CD4-positive, CD25-positive, alpha-beta regulatory T cell (primary cell): Measurements from ENCODE around the gene GCNT2. TPM values are rescaled to one million over a fixed set of nuclear protein-coding genes. Genes with fewer than 3 reads are reported as not detected.
"Not testable (repeated sequence)": the region's sequence is repeated elsewhere in the genome, so short reads cannot be mapped to it uniquely, and the experiment has no call there.

ENCODE experiments used
- ATAC-seq, 2 donors: fragments of 150-1000 bp; cut with Tn5 transposase; one replicate each; pipeline ENCODE4 v1.10.0; 2021; ENCODE audit warnings: low read depth in 2 of 2, moderate number of reproducible peaks in 2 of 2, moderate library complexity in 1 of 2
- DNase-seq, 3 donors: peaks; one replicate each; pipeline versions ENCODE4 v3.0.0 to v3.0.0-alpha.2; 2012 to 2022; ENCODE audit warnings: mixed read lengths in 1 of 3
- H3K27ac ChIP-seq: one replicate; pipeline ENCODE4 v1.7.0; 2013; ENCODE audit warnings: mild to moderate bottlenecking, low read length; ENCODE audit not compliant: insufficient read depth, poor library complexity, severe bottlenecking
- H3K27me3 ChIP-seq: one replicate; pipeline ENCODE4 v1.7.0; 2013; ENCODE audit warnings: low read length; ENCODE audit not compliant: control insufficient read depth, insufficient read depth
- H3K36me3 ChIP-seq: one replicate; pipeline ENCODE4 v1.7.0; 2013; ENCODE audit warnings: mild to moderate bottlenecking, low read length, moderate library complexity; ENCODE audit not compliant: control insufficient read depth, insufficient read depth
- H3K4me1 ChIP-seq: 2 replicates; pipeline ENCODE4 v1.7.0; 2013; ENCODE audit warnings: mild to moderate bottlenecking, low read length; ENCODE audit not compliant: insufficient read depth, control insufficient read depth, poor library complexity, severe bottlenecking
- H3K4me3 ChIP-seq: one replicate; pipeline ENCODE4 v1.7.0; 2013; ENCODE audit warnings: low read depth, mild to moderate bottlenecking, low read length, moderate library complexity
- H3K9me3 ChIP-seq, 2 experiments: 1 replicate in 1 of 2; 2 replicates in 1 of 2; pipeline ENCODE4 v1.7.0; 2013; ENCODE audit warnings: low read length in 2 of 2, mild to moderate bottlenecking in 1 of 2, moderate library complexity in 1 of 2; ENCODE audit not compliant: control insufficient read depth in 2 of 2
- H3K27ac Mint-ChIP-seq, 3 donors: one replicate each; pipeline ENCODE4 v1.8.0; 2020 to 2022; ENCODE audit warnings: mild to moderate bottlenecking in 3 of 3, mixed read lengths in 3 of 3, moderate library complexity in 2 of 3
- H3K27me3 Mint-ChIP-seq: one replicate; pipeline ENCODE4 v1.8.0; 2022; ENCODE audit warnings: mild to moderate bottlenecking, mixed read lengths
- H3K36me3 Mint-ChIP-seq: one replicate; pipeline ENCODE4 v1.8.0; 2020; ENCODE audit warnings: mixed read lengths
- H3K4me1 Mint-ChIP-seq, 4 donors: one replicate each; pipeline ENCODE4 v1.8.0; 2020 to 2022; ENCODE audit warnings: mixed read lengths in 4 of 4, mild to moderate bottlenecking in 1 of 4
- H3K4me3 Mint-ChIP-seq, 4 donors: one replicate each; pipeline ENCODE4 v1.8.0; 2020 to 2022; ENCODE audit warnings: mild to moderate bottlenecking in 4 of 4, mixed read lengths in 4 of 4, moderate library complexity in 3 of 4
- H3K9me3 Mint-ChIP-seq, 7 donors: one replicate each; pipeline ENCODE4 v1.8.0; 2020 to 2022; ENCODE audit warnings: mixed read lengths in 7 of 7, mild to moderate bottlenecking in 3 of 7, moderate library complexity in 2 of 7
- polyA plus RNA-seq, 4 donors: library from polyadenylated mRNA; unstranded; fragments of 300-500 nt; fragmentation: Illumina TruSeq; gene quantifications; one replicate each; pipeline ENCODE4 v1.2.3, GENCODE V29; 2021
- total RNA-seq: library from RNA; stranded (reverse); gene quantifications from one replicate; pipeline ENCODE4 v1.2.3, GENCODE V29; 2022

Gene GCNT2
- total and polyA plus RNA-seq, 5 donors from 2014 or later: 0.72 to 6.9 (median 1.4) TPM

- Histone ChIP-seq H3K27me3 (no peaks in the 10 kb centered on the region), H3K27ac (no peak overlapping the region), H3K36me3 (no peaks in the 10 kb centered on the region), H3K4me1 (no peaks in the 10 kb centered on the region), H3K9me3 (no peaks in the 10 kb centered on the region), H3K4me3 (no peak overlapping the region)
- DNase-seq (no peak), ATAC-seq (no peak)
- H3K36me3 Mint-ChIP-seq: peaks cover 9% of the 10 kb centered on the region
- H3K4me3 Mint-ChIP-seq: no peak overlapping the region
- no peaks in the 10 kb centered on the region for H3K27me3 Mint-ChIP-seq
- H3K9me3 Mint-ChIP-seq: peaks cover 0 to 2% (median 0%) of the 10 kb centered on the region in 7 donors
- peaks cover 0 to 4% (median 1%) of the 10 kb centered on the region in 4 donors for H3K4me1 Mint-ChIP-seq
- H3K27ac Mint-ChIP-seq: no peak overlapping the region
Observed at GRCh38 chr6:10577112-10577511, 56.0 kb downstream of the GCNT2 start.

GRCh38 chr6:10578723-10579122 is 57.6 kb downstream of the GCNT2 start:
- no peaks in the 10 kb centered on the region for H3K9me3 Mint-ChIP-seq
- H3K27me3 ChIP-seq: no peaks in the 10 kb centered on the region
- ATAC-seq (no peak), DNase-seq (no peak)
- H3K36me3 ChIP-seq: no peaks in the 10 kb centered on the region
- peaks cover 0 to 10% (median 3%) of the 10 kb centered on the region in 4 donors for H3K4me1 Mint-ChIP-seq
- no peaks in the 10 kb centered on the region for H3K27me3 Mint-ChIP-seq
- H3K9me3 ChIP-seq: no peaks in the 10 kb centered on the region
- no peak overlapping the region for H3K4me3 Mint-ChIP-seq
- no peak overlapping the region for H3K4me3 ChIP-seq
- peaks cover 9% of the 10 kb centered on the region for H3K36me3 Mint-ChIP-seq
- no peak overlapping the region for H3K27ac ChIP-seq
- H3K27ac Mint-ChIP-seq: peak overlapping the region in 1 of 3 donors; percentile 80
- H3K4me1 ChIP-seq: no peaks in the 10 kb centered on the region

- H3K27ac ChIP-seq: no peak overlapping the region
- H3K27me3 ChIP-seq: no peaks in the 10 kb centered on the region
- H3K36me3 ChIP-seq: no peaks in the 10 kb centered on the region
- DNase-seq (no peak), ATAC-seq (no peak)
- H3K27me3 Mint-ChIP-seq: no peaks in the 10 kb centered on the region
- no peak overlapping the region for H3K27ac Mint-ChIP-seq
- H3K4me1 Mint-ChIP-seq: peaks cover 0 to 14% (median 5%) of the 10 kb centered on the region in 4 donors
- no peaks in the 10 kb centered on the region for H3K9me3 Mint-ChIP-seq
- H3K4me3 Mint-ChIP-seq: no peak overlapping the region
- H3K4me1 ChIP-seq: no peaks in the 10 kb centered on the region
- no peaks in the 10 kb centered on the region for H3K9me3 ChIP-seq
- H3K4me3 ChIP-seq: no peak overlapping the region
- peaks cover 6% of the 10 kb centered on the region for H3K36me3 Mint-ChIP-seq
Observed at GRCh38 chr6:10579803-10580202, 58.7 kb downstream of the GCNT2 start.

GRCh38 chr6:10580570-10580969 is 59.4 kb downstream of the GCNT2 start:
- H3K36me3 Mint-ChIP-seq: peaks cover 6% of the 10 kb centered on the region
- peaks cover 6% of the 10 kb centered on the region for H3K27me3 Mint-ChIP-seq
- H3K36me3 ChIP-seq: no peaks in the 10 kb centered on the region
- H3K4me1 ChIP-seq: no peaks in the 10 kb centered on the region
- H3K9me3 ChIP-seq: no peaks in the 10 kb centered on the region
- ATAC-seq: no peak
- H3K27me3 ChIP-seq: no peaks in the 10 kb centered on the region
- peaks cover 0 to 14% (median 5%) of the 10 kb centered on the region in 4 donors for H3K4me1 Mint-ChIP-seq
- H3K9me3 Mint-ChIP-seq: no peaks in the 10 kb centered on the region
- no peak overlapping the region for H3K4me3 ChIP-seq
- H3K4me3 Mint-ChIP-seq: no peak overlapping the region
- DNase-seq: no peak
- no peak overlapping the region for H3K27ac Mint-ChIP-seq
- no peak overlapping the region for H3K27ac ChIP-seq

- H3K9me3 ChIP-seq, H3K27ac ChIP-seq, H3K36me3 ChIP-seq, H3K27me3 Mint-ChIP-seq, H3K9me3 Mint-ChIP-seq, H3K4me1 ChIP-seq, DNase-seq, H3K4me3 ChIP-seq, H3K4me3 Mint-ChIP-seq, H3K27ac Mint-ChIP-seq, ATAC-seq, H3K36me3 Mint-ChIP-seq, H3K27me3 ChIP-seq: not testable (repeated sequence)
- H3K4me1 Mint-ChIP-seq: peaks cover 0 to 14% (median 5%) of the 10 kb centered on the region in 4 donors
Observed at GRCh38 chr6:10581402-10581801, 60.3 kb downstream of the GCNT2 start.

- Histone ChIP-seq H3K27ac (no peak overlapping the region), H3K27me3 (no peaks in the 10 kb centered on the region), H3K9me3 (no peaks in the 10 kb centered on the region), H3K4me1 (no peaks in the 10 kb centered on the region), H3K4me3 (no peak overlapping the region), H3K36me3 (no peaks in the 10 kb centered on the region)
- Mint-ChIP-seq H3K4me3 (no peak overlapping the region), H3K4me1 (peaks cover 0 to 14% (median 5%) of the 10 kb centered on the region in 4 donors), H3K9me3 (no peaks in the 10 kb centered on the region), H3K27ac (no peak overlapping the region), H3K36me3 (peaks cover 6% of the 10 kb centered on the region), H3K27me3 (peaks cover 6% of the 10 kb centered on the region)
- ATAC-seq (no peak), DNase-seq (peak in 1 of 3 donors; percentile 5)
Observed at GRCh38 chr6:10582774-10583508, 61.8 kb downstream of the GCNT2 start.

- no peaks in the 10 kb centered on the region for H3K27me3 ChIP-seq
- no peak overlapping the region for H3K27ac ChIP-seq
- H3K4me3 Mint-ChIP-seq: no peak overlapping the region
- H3K36me3 Mint-ChIP-seq: peaks cover 6% of the 10 kb centered on the region
- DNase-seq (peak in 1 of 3 donors; percentile 48), ATAC-seq (no peak)
- no peaks in the 10 kb centered on the region for H3K4me1 ChIP-seq
- peaks cover 0 to 14% (median 5%) of the 10 kb centered on the region in 4 donors for H3K4me1 Mint-ChIP-seq
- no peak overlapping the region for H3K27ac Mint-ChIP-seq
- H3K27me3 Mint-ChIP-seq: peaks cover 6% of the 10 kb centered on the region
- H3K4me3 ChIP-seq: no peak overlapping the region
- H3K9me3 ChIP-seq: no peaks in the 10 kb centered on the region
- no peaks in the 10 kb centered on the region for H3K9me3 Mint-ChIP-seq
- H3K36me3 ChIP-seq: no peaks in the 10 kb centered on the region
Observed at GRCh38 chr6:10583509-10583901, 62.4 kb downstream of the GCNT2 start.

GRCh38 chr6:10584607-10585006 is 63.5 kb downstream of the GCNT2 start:
- peaks cover 6% of the 10 kb centered on the region for H3K36me3 Mint-ChIP-seq
- ATAC-seq (no peak), DNase-seq (no peak)
- H3K27ac ChIP-seq: no peak overlapping the region
- H3K27me3 ChIP-seq: no peaks in the 10 kb centered on the region
- H3K27ac Mint-ChIP-seq: no peak overlapping the region
- no peaks in the 10 kb centered on the region for H3K36me3 ChIP-seq
- H3K4me1 Mint-ChIP-seq: peaks cover 0 to 14% (median 5%) of the 10 kb centered on the region in 4 donors
- no peak overlapping the region for H3K4me3 ChIP-seq
- peaks cover 6% of the 10 kb centered on the region for H3K27me3 Mint-ChIP-seq
- no peak overlapping the region for H3K4me3 Mint-ChIP-seq
- H3K9me3 ChIP-seq: no peaks in the 10 kb centered on the region
- H3K4me1 ChIP-seq: no peaks in the 10 kb centered on the region
- H3K9me3 Mint-ChIP-seq: no peaks in the 10 kb centered on the region
